ENCODE results near the gene OAS2.

DNA sequence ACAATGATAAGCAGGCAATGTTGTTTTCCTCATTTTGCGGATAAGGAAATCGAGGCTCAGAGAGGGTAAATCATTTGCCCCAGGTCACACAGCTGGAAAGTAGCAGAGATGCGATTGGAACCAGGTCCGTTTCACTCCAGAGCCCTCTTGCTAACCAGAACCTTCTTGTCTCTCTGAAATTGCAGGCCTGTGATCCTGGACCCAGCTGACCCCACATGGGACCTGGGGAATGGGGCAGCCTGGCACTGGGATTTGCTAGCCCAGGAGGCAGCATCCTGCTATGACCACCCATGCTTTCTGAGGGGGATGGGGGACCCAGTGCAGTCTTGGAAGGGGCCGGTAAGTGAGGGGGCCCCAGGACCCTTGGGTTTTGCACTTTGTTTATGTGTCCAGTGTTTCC, 30.6 kb upstream of the OAS2 start:
- TF ChIP-seq CTCF (IDR thresholded peaks at IDR 0.05) (no peak), ZFX (IDR thresholded peaks at IDR 0.05; ENCODE audit: borderline replicate concordance) (no peak)

Measured in 22Rv1 (cell line).